GM23338 (cell line): ENCODE data around the gene THADA. TPM values are rescaled to one million over a fixed set of nuclear protein-coding genes. Genes with fewer than 3 reads are reported as not detected.

ENCODE experiments used
- ATAC-seq: fragments of 200-7000 bp; cut with Tn5 transposase; 3 replicates; pipeline ENCODE4 v1.9.1; 2020
- DNase-seq: peaks from one replicate; pipeline ENCODE4 v3.0.0-alpha.2; 2015; ENCODE audit warnings: low spot score
- H2AFZ ChIP-seq: fragments of 200-600 bp; sonication (generic); 2 replicates; pipeline ENCODE4 v1.8.0; 2016; ENCODE audit warnings: antibody characterized with exemption, mild to moderate bottlenecking, moderate library complexity
- H3F3A ChIP-seq: fragments of 200-600 bp; sonication (generic); replicated peaks from 2 replicates; pipeline ENCODE4 v1.8.0; 2017; ENCODE audit warnings: antibody characterized with exemption, mixed run types, low read depth
- H3K27ac ChIP-seq: fragments of 200-600 bp; sonication (generic); 2 replicates; pipeline ENCODE4 v1.6.1; 2016; ENCODE audit warnings: low read depth
- H3K27me3 ChIP-seq: fragments of 200-600 bp; sonication (generic); 2 replicates; pipeline ENCODE4 v1.8.0; 2016; ENCODE audit warnings: mild to moderate bottlenecking, mixed run types, moderate library complexity; ENCODE audit not compliant: insufficient read depth
- H3K36me3 ChIP-seq: fragments of 200-600 bp; sonication (generic); 2 replicates; pipeline ENCODE4 v1.8.0; 2016; ENCODE audit warnings: mild to moderate bottlenecking; ENCODE audit not compliant: insufficient read depth
- H3K4me1 ChIP-seq: fragments of 200-600 bp; sonication (generic); 2 replicates; pipeline ENCODE4 v1.8.0; 2016; ENCODE audit warnings: mild to moderate bottlenecking, moderate library complexity; ENCODE audit not compliant: insufficient read depth
- H3K4me2 ChIP-seq: fragments of 200-600 bp; sonication (generic); 2 replicates; pipeline ENCODE4 v1.7.1; 2017; ENCODE audit warnings: mixed run types
- H3K4me3 ChIP-seq: fragments of 200-600 bp; sonication (generic); 2 replicates; pipeline ENCODE4 v1.6.1; 2016; ENCODE audit warnings: mixed run types
- H3K79me2 ChIP-seq: fragments of 200-600 bp; sonication (generic); replicated peaks from 2 replicates; pipeline ENCODE4 v1.8.0; 2017; ENCODE audit warnings: mild to moderate bottlenecking; ENCODE audit not compliant: insufficient read depth
- H3K9me2 ChIP-seq: fragments of 200-600 bp; sonication (generic); 2 replicates; pipeline ENCODE4 v1.8.0; 2017; ENCODE audit not compliant: insufficient read depth
- H4K20me1 ChIP-seq: fragments of 200-600 bp; sonication (generic); replicated peaks from 2 replicates; pipeline ENCODE4 v1.8.0; 2017; ENCODE audit warnings: mild to moderate bottlenecking; ENCODE audit not compliant: insufficient read depth
- H3K27ac Mint-ChIP-seq: 2 replicates; pipeline ENCODE4 v1.8.0; 2020; ENCODE audit warnings: inconsistent platforms, mild to moderate bottlenecking, moderate library complexity, mixed read lengths
- H3K27me3 Mint-ChIP-seq: 3 replicates; pipeline ENCODE4 v1.8.0; 2022; ENCODE audit warnings: low read depth, mild to moderate bottlenecking, moderate library complexity, mixed read lengths, inconsistent platforms; ENCODE audit not compliant: insufficient read depth, poor library complexity
- H3K36me3 Mint-ChIP-seq: 3 replicates; pipeline ENCODE4 v1.8.0; 2021; ENCODE audit warnings: low read depth, mild to moderate bottlenecking, inconsistent platforms, moderate library complexity, mixed read lengths
- H3K4me1 Mint-ChIP-seq: 3 replicates; pipeline ENCODE4 v1.8.0; 2020; ENCODE audit warnings: mild to moderate bottlenecking, inconsistent platforms, mixed read lengths
- H3K4me3 Mint-ChIP-seq: 3 replicates; pipeline ENCODE4 v1.8.0; 2021; ENCODE audit warnings: moderate library complexity, mild to moderate bottlenecking, inconsistent platforms, mixed read lengths
- H3K9me3 Mint-ChIP-seq: 3 replicates; pipeline ENCODE4 v1.8.0; 2020; ENCODE audit warnings: moderate library complexity, mild to moderate bottlenecking, inconsistent platforms, mixed read lengths
- CREB1 ChIP-seq: fragments of 250-450 bp; sonication (Bioruptor Pico); IDR thresholded peaks from 2 replicates; pipeline ENCODE4 v1.5.0; 2020; ENCODE audit warnings: low read depth, mild to moderate bottlenecking, moderate library complexity
- EZH2 ChIP-seq: fragments of 200-600 bp; sonication (generic); IDR thresholded peaks from one replicate; pipeline ENCODE4 v1.8.0; 2017; ENCODE audit warnings: antibody characterized with exemption, mild to moderate bottlenecking, low read depth; ENCODE audit not compliant: unreplicated experiment
- EZH2phosphoT487 ChIP-seq: fragments of 200-600 bp; sonication (generic); IDR thresholded peaks from one replicate; pipeline ENCODE4 v1.8.1; 2018; ENCODE audit warnings: antibody characterized with exemption; ENCODE audit not compliant: unreplicated experiment
- JUNB ChIP-seq: IDR thresholded peaks from one replicate; pipeline ENCODE4 v1.6.1; 2016; ENCODE audit warnings: antibody characterized with exemption; ENCODE audit not compliant: unreplicated experiment
- NANOG ChIP-seq: IDR thresholded peaks from 2 replicates; pipeline ENCODE4 v1.6.1; 2016; ENCODE audit warnings: antibody characterized with exemption, borderline replicate concordance
- POLR2AphosphoS5 ChIP-seq: IDR thresholded peaks from 2 replicates; pipeline ENCODE4 v1.6.1; 2016; ENCODE audit warnings: antibody characterized with exemption, low read depth
- REST ChIP-seq: IDR thresholded peaks from one replicate; pipeline ENCODE4 v1.6.1; 2018; ENCODE audit warnings: antibody characterized with exemption; ENCODE audit not compliant: unreplicated experiment
- STAT1 ChIP-seq: IDR thresholded peaks from one replicate; pipeline ENCODE4 v1.6.1; 2016; ENCODE audit warnings: antibody characterized with exemption; ENCODE audit not compliant: unreplicated experiment
- ZNF114 ChIP-seq: fragments of 250-450 bp; sonication (Bioruptor Pico); IDR thresholded peaks from 2 replicates; pipeline ENCODE4 v1.5.0; 2020; ENCODE audit warnings: mild to moderate bottlenecking, moderate library complexity
- ZNF331 ChIP-seq: fragments of 250-450 bp; sonication (Bioruptor Pico); IDR thresholded peaks from 2 replicates; pipeline ENCODE4 v1.5.0; 2020; ENCODE audit warnings: low read depth, mild to moderate bottlenecking, moderate library complexity
- ZNF462 ChIP-seq: fragments of 250-450 bp; sonication (Bioruptor Pico); IDR thresholded peaks from 2 replicates; pipeline ENCODE4 v1.5.0; 2020; ENCODE audit warnings: mild to moderate bottlenecking, moderate library complexity
- polyA plus RNA-seq: library from polyadenylated mRNA; unstranded; fragments of >200 nt; fragmentation: Nextera tagmentation; extraction: Ambion mirVana; gene quantifications from 2 replicates; pipeline ENCODE4 v1.2.1, GENCODE V29; 2016
- total RNA-seq: library from RNA; depleted of rRNA; stranded (reverse); fragments of >200 nt; shearing (Covaris generic); gene quantifications from 2 replicates; pipeline ENCODE4 v1.2.3, GENCODE V29; 2014
- TF ChIP-seq, protein P1 (sequence below): IDR thresholded peaks from 2 replicates; pipeline ENCODE4 v1.6.1; 2016; ENCODE audit warnings: antibody characterized with exemption
- TF ChIP-seq, protein P2 (sequence below), 2 experiments: fragments of 200-600 bp in 1 of 2; sonication (generic) in 1 of 2; conservative IDR thresholded peaks; 2 replicates each; pipeline versions ENCODE4 v1.5.1 to v1.6.1; 2016 to 2017; ENCODE audit warnings: antibody characterized with exemption in 2 of 2, low read depth in 2 of 2, mild to moderate bottlenecking in 2 of 2, moderate library complexity in 1 of 2

THADA gene
- total and polyA plus RNA-seq, 2 experiments from 2014 or later = 17.0 to 30.7 TPM

GRCh38 chr2:43507137-43507536, 88.7 kb downstream of the THADA start:
- H3K4me3 Mint-ChIP-seq = no peak overlapping the region
- H3K27ac Mint-ChIP-seq = no peak overlapping the region
- ATAC-seq = no peak

More at GRCh38 chr2:43507137-43507536, 88.7 kb downstream of the THADA start:
- H3K36me3 Mint-ChIP-seq = peaks cover 5% of the 10 kb centered on the region; the same call in 2 of the 3 replicates
- Histone ChIP-seq H3K9me2 (0 out of 2 replicates have a peak, but pooled peaks cover 6% of the 10 kb centered on the region), H4K20me1 (no peaks in the 10 kb centered on the region), H3K4me2 (no peak overlapping the region), H3F3A (no peaks in the 10 kb centered on the region), H3K27me3 (no peaks in the 10 kb centered on the region), H2AFZ (no peak overlapping the region), H3K4me1 (no peaks in the 10 kb centered on the region), H3K4me3 (no peak overlapping the region), H3K27ac (no peak overlapping the region), H3K79me2 (no peaks in the 10 kb centered on the region), H3K36me3 (no peaks in the 10 kb centered on the region)
- 0 out of 3 replicates have a peak, but pooled peaks cover 3% of the 10 kb centered on the region for H3K4me1 Mint-ChIP-seq
- no peaks in the 10 kb centered on the region for H3K9me3 Mint-ChIP-seq
- TF ChIP-seq, protein P1, sequence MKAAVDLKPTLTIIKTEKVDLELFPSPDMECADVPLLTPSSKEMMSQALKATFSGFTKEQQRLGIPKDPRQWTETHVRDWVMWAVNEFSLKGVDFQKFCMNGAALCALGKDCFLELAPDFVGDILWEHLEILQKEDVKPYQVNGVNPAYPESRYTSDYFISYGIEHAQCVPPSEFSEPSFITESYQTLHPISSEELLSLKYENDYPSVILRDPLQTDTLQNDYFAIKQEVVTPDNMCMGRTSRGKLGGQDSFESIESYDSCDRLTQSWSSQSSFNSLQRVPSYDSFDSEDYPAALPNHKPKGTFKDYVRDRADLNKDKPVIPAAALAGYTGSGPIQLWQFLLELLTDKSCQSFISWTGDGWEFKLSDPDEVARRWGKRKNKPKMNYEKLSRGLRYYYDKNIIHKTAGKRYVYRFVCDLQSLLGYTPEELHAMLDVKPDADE = no peak
- TF ChIP-seq POLR2AphosphoS5 (no peak), JUNB (no peak), STAT1 (no peak), ZNF114 (CRISPR knock-in tag) (no peak), EZH2 (no peak), ZNF331 (no peak), ZNF462 (CRISPR knock-in tag) (no peak), EZH2phosphoT487 (no peak), REST (no peak), NANOG (no peak), CREB1 (no peak)
- TF ChIP-seq, protein P2, sequence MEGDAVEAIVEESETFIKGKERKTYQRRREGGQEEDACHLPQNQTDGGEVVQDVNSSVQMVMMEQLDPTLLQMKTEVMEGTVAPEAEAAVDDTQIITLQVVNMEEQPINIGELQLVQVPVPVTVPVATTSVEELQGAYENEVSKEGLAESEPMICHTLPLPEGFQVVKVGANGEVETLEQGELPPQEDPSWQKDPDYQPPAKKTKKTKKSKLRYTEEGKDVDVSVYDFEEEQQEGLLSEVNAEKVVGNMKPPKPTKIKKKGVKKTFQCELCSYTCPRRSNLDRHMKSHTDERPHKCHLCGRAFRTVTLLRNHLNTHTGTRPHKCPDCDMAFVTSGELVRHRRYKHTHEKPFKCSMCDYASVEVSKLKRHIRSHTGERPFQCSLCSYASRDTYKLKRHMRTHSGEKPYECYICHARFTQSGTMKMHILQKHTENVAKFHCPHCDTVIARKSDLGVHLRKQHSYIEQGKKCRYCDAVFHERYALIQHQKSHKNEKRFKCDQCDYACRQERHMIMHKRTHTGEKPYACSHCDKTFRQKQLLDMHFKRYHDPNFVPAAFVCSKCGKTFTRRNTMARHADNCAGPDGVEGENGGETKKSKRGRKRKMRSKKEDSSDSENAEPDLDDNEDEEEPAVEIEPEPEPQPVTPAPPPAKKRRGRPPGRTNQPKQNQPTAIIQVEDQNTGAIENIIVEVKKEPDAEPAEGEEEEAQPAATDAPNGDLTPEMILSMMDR (conservative IDR thresholded peaks at IDR 0.05; ENCODE audit: low read depth in 2 of 2) = no peak
- H3K27me3 Mint-ChIP-seq = no peaks in the 10 kb centered on the region
- DNase-seq = no peak
